Panc1 (cell line): ENCODE results near the gene TMC8. TPM values are rescaled to one million over a fixed set of nuclear protein-coding genes. Genes with fewer than 3 reads are reported as not detected.

Source experiments
- ATAC-seq: fragments of 200-7000 bp; cut with Tn5 transposase; 2 replicates; pipeline ENCODE4 v1.9.1; 2020; ENCODE audit warnings: mild to moderate bottlenecking, moderate library complexity
- BruUV-seq: library from RNA; stranded (reverse); fragments of 400-500 nt; replicated peaks from 2 replicates; lab custom pipeline; 2021; lab: Mats Ljungman, UMichigan
- CTCF ChIA-PET: fragments of 300-600 bp; sonication (Branson Sonifier 250); formaldehyde crosslinking; loops from one replicate; lab custom pipeline; 2022; ENCODE audit warnings: antibody characterized with exemption; lab: Charles Lee
- POLR2A ChIA-PET: fragments of 300-600 bp; sonication (Branson Sonifier 250); formaldehyde crosslinking; loops from one replicate; lab custom pipeline; 2022; ENCODE audit warnings: antibody characterized with exemption; lab: Charles Lee
- DNase-seq: peaks from one replicate; pipeline ENCODE4 v3.0.0-alpha.2; 2010; ENCODE audit warnings: low read depth, low spot score
- H3K27ac ChIP-seq: 2 replicates; pipeline ENCODE4 v1.5.1; 2011; ENCODE audit warnings: mild to moderate bottlenecking, low read length, inconsistent platforms
- H3K27me3 ChIP-seq: fragments of 200-500 bp; sonication (Bioruptor generic); 2 replicates; pipeline ENCODE4 v1.6.0; 2014; ENCODE audit warnings: low read length, inconsistent platforms; ENCODE audit not compliant: control insufficient read depth, insufficient read depth
- H3K36me3 ChIP-seq: fragments of 200-500 bp; sonication (Bioruptor generic); 2 replicates; pipeline ENCODE4 v1.5.1; 2014; ENCODE audit warnings: inconsistent platforms, mild to moderate bottlenecking, low read length, moderate library complexity; ENCODE audit not compliant: control insufficient read depth, insufficient read depth
- H3K4me1 ChIP-seq: 2 replicates; pipeline ENCODE4 v1.5.1; 2011; ENCODE audit warnings: inconsistent platforms, mild to moderate bottlenecking, low read length, moderate library complexity; ENCODE audit not compliant: control insufficient read depth, insufficient read depth
- H3K4me3 ChIP-seq, 2 experiments: 2 replicates each; pipeline ENCODE4 v1.5.1; 2011 to 2012; ENCODE audit warnings: low read depth in 2 of 2, low read length in 2 of 2, mild to moderate bottlenecking in 2 of 2, inconsistent platforms in 1 of 2, moderate library complexity in 1 of 2
- H3K9me3 ChIP-seq: fragments of 200-500 bp; sonication (Bioruptor generic); 2 replicates; pipeline ENCODE4 v1.5.1; 2014; ENCODE audit warnings: low read depth, mild to moderate bottlenecking, inconsistent platforms, low read length, moderate library complexity; ENCODE audit not compliant: control insufficient read depth, insufficient read depth
- CTCF ChIP-seq: fragments of 450-650 bp; IDR thresholded peaks from 2 replicates; pipeline ENCODE4 v1.5.1; 2017; ENCODE audit warnings: mild to moderate bottlenecking
- POLR2AphosphoS5 ChIP-seq: IDR thresholded peaks from 2 replicates; pipeline ENCODE4 v1.6.1; 2012; ENCODE audit warnings: mild to moderate bottlenecking, low read depth, low read length, moderate library complexity
- REST ChIP-seq, 2 experiments: IDR thresholded peaks; 2 replicates each; pipeline ENCODE4 v1.6.1; 2011 to 2012; ENCODE audit warnings: low read depth in 2 of 2, control low read depth in 1 of 2, low read length in 1 of 2, mild to moderate bottlenecking in 1 of 2, moderate library complexity in 1 of 2; ENCODE audit not compliant: insufficient read depth in 1 of 2
- SIN3A ChIP-seq: IDR thresholded peaks from 2 replicates; pipeline ENCODE4 v1.6.1; 2012; ENCODE audit warnings: low read depth, mild to moderate bottlenecking, low read length, moderate library complexity, borderline replicate concordance; ENCODE audit not compliant: insufficient read depth
- TCF7L2 ChIP-seq: IDR thresholded peaks from 2 replicates; pipeline ENCODE4 v1.6.1; 2011; ENCODE audit warnings: mild to moderate bottlenecking, low read depth, low read length, inconsistent platforms
- in situ Hi-C: cut with HindIII; loops from 2 replicates; pipeline ENCODE4 v1.10.0; 2016; ENCODE audit warnings: low sequenced_read_pairs, low pct_unique_long_range_greater_than_20kb
- intact Hi-C: fragments of 100-400 bp; cut with micrococcal nuclease; formaldehyde crosslinking; loops from one replicate; pipeline ENCODE4 v1.10.0; 2022; ENCODE audit not compliant: unreplicated experiment
- total RNA-seq: library from RNA; stranded (reverse); gene quantifications from one replicate; pipeline ENCODE4 v1.2.1, GENCODE V29; 2021; ENCODE audit not compliant: unreplicated experiment

TMC8 gene
- total RNA-seq, 1 experiment from 2014 or later = 1.4 TPM

- in situ Hi-C loops (no loop called here), intact Hi-C loops (no loop called here)
- BruUV-seq = no TSS peak
- DNase-seq (no peak), ATAC-seq (no peak)
- Histone ChIP-seq H3K27ac (no peak overlapping the region), H3K4me1 (peaks cover 39% of the 10 kb centered on the region), H3K27me3 (no peaks in the 10 kb centered on the region), H3K36me3 (peaks cover 2% of the 10 kb centered on the region; the same call in 1 of the 2 replicates), H3K9me3 (no peaks in the 10 kb centered on the region), H3K4me3 (no peak overlapping the region)
- CTCF ChIA-PET = no interaction called here
- no peak for TF ChIP-seq REST (IDR thresholded peaks at IDR 0.05; ENCODE audit: insufficient read depth in 1 of 2, low read depth in 2 of 2, low read length in 1 of 2)
- TF ChIP-seq TCF7L2 = no peak
- no peak for TF ChIP-seq CTCF
- TF ChIP-seq POLR2AphosphoS5 = no peak
- no peak for TF ChIP-seq SIN3A
- POLR2A ChIA-PET = no interaction called here
Measured at GRCh38 chr17:78125138-78125913, 5.2 kb upstream of the TMC8 start.

GRCh38 chr17:78125976-78126894 lies 4.3 kb upstream of the TMC8 start:
- peaks cover 2% of the 10 kb centered on the region; the same call in 1 of the 2 replicates for H3K36me3 ChIP-seq
- H3K4me3 ChIP-seq = no peak overlapping the region
- ChIA-PET POLR2A (no interaction called here), CTCF (interaction anchor here (0.9 kb wide), 1 partner anchor 45 kb away, joined by 3 read pairs; no protein-coding TSS in a partner anchor)
- peaks cover 41% of the 10 kb centered on the region for H3K4me1 ChIP-seq
- in situ Hi-C loops (no loop called here), intact Hi-C loops (no loop called here)
- H3K9me3 ChIP-seq = no peaks in the 10 kb centered on the region
- BruUV-seq = no TSS peak
- no peaks in the 10 kb centered on the region for H3K27me3 ChIP-seq
- DNase-seq = no peak
- ATAC-seq = no peak
- H3K27ac ChIP-seq = no peak overlapping the region
- no peak for TF ChIP-seq SIN3A
- TF ChIP-seq REST (IDR thresholded peaks at IDR 0.05; ENCODE audit: insufficient read depth in 1 of 2, low read depth in 2 of 2, low read length in 1 of 2) = no peak
- TF ChIP-seq TCF7L2 = no peak
- no peak for TF ChIP-seq POLR2AphosphoS5
- TF ChIP-seq CTCF = no peak
